HG03442 (cell line): ENCODE measurements around the gene SLC34A3.
"Not testable (repeated sequence)": the region's sequence is repeated elsewhere in the genome, so short reads cannot be mapped to it uniquely, and the experiment has no call there.

ENCODE experiments used
- ATAC-seq: cut with Tn5 transposase; IDR thresholded peaks from one replicate; pipeline ENCODE4 v1.9.1; 2021; ENCODE audit warnings: mild to moderate bottlenecking, moderate library complexity; ENCODE audit not compliant: unreplicated experiment

SLC34A3 gene

DNA sequence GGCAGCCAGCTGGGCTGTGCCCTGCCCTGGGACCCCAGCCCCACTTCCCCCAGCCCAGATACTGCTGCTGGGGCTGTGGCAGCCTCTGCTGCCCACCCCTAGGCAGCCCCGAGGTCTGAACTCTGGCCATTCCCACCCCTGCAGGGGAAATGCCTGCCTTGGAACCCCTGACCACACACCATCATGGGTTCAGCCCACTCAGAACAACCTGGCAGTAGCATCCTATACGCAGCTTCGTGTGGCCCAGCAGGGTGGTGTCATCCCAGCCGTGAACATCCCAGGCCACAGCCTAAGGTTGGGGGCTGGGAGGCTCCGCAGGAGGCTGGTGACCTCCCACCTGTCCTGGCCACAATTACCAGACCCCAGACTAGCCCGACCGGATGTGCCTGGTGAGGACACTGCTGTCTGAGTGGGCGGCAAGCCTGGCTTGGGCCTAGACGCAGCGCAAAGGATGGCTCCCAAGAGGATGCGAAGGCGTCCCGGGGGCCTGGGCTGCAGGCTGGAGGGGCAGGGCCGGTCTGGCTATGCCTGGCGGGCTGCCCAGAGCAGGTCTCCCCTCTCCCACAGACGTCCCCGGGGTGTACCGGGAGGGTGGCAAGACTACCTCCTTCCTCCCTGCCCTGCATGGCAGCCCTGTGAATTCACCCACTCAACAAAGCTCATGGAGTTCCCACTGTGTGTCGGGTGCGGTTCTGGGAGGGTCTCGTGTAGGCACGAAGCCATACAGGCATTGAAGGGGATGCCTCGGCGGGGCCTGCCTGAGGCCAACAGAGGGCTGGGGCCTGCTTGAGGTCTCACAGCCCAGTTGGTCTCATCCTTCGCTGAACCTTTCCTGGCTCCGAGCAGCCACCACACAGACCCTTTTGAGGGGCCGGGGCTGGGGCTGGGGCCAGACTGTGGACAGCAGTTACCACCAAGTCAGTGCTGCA is 1.5 kb upstream of the SLC34A3 start:
- ATAC-seq: no peak

DNA sequence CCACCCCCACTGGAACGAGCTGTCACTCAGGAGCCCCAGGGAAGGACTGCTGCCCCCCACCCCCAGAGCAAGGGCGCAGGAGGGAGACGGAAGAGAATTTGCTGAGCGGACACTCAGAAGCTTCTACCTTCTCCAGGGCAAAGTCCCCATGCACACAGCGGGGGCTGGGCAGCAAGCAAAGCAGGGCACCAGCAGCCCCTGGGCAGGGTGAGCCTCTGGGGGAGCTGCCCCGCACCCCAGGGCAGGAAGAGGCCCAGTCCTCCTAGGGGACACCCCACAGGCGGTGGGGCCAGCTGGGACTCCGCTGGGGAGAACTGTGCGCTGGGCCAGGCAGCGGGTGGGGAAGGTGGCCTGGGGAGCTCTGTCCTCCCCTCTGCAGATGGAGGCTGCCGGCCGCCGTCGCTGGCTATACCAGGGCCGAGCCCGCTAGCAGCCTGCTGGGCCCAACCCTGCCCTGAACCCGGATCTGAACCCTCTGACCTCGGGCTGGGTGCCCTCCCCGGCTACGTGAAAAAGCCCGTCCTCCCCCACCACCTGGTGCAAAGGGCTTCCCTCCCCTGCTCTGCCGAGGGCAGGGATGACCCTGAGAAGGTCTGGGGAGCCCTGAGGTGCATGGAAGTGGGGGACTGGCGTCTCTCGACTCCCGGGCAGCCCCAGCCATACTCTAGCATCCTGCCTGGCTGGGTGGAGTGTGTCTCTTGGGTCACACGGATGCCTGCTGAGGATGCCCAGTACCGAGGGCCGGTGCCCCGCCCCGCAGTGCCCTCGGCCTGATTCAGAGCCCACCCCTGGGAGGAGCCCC is 597 bp upstream of the SLC34A3 start:
- ATAC-seq: no peak

DNA sequence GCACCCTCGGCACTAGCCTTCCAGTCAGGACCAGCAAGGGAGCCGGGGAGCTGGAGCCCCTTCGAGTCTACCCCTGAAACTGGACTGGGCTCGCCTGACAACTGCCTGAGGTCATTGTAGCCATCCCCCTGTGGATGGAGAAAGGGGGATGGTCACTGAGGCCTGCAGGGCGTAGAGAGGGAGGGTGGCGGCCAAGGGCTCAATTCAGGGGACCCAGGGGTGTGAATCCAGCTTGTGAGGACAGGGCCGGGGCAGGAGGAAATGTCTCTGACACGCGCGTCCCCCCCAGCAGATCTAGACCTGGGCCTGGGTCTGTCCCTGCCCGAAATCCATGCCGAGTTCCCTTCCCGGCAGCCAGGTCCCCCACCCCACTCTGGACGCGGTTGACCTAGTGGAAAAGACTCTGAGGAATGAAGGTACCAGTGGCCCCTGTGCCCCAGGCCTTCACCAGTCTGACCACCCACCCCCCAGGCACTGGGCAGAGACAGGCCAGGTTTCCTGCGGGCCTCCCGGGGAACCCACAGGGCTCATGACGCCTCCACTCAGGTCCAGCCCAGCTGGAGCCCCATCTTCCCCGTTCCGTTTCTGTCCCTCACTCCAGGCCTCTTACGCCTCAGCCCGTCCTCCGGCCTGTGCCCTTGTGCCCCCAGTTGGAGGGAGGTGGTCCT is 805 bp downstream of the SLC34A3 start:
- ATAC-seq: no peak

DNA sequence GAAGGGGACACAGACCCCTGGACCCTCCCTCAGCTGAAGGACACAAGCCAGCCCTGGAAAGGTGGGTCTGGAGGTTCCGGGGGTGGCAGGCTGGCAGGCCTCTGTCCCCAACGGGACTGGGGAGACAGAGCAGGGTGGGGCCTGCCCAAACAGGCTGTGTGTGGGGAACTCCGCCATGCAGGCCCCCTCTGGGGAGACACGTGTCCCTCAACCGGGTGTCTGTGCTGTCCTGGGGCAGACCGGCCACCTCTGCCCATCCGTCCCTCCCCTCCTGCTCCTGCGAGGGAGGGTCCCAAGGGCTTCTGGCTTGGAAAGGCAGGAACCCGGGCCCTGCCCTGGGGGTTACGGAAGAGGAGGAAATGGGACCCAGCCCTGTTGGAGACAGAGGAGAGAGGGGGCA is 1.4 kb downstream of the SLC34A3 start:
- ATAC-seq: no peak

DNA sequence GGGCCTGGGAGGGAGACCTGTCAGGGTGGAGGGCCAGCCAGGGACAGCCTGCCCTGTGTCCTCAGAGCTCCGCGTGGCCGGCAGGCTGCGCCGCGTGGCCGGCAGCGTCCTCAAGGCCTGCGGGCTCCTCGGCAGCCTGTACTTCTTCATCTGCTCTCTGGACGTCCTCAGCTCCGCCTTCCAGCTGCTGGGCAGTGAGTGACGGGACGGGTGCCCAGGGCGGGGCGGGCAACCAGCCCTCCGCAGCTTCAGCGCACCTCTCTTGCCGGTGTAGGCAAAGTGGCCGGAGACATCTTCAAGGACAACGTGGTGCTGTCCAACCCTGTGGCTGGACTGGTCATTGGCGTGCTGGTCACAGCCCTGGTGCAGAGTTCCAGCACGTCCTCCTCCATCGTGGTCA is 1.8 kb downstream of the SLC34A3 start:
- ATAC-seq: no peak

DNA sequence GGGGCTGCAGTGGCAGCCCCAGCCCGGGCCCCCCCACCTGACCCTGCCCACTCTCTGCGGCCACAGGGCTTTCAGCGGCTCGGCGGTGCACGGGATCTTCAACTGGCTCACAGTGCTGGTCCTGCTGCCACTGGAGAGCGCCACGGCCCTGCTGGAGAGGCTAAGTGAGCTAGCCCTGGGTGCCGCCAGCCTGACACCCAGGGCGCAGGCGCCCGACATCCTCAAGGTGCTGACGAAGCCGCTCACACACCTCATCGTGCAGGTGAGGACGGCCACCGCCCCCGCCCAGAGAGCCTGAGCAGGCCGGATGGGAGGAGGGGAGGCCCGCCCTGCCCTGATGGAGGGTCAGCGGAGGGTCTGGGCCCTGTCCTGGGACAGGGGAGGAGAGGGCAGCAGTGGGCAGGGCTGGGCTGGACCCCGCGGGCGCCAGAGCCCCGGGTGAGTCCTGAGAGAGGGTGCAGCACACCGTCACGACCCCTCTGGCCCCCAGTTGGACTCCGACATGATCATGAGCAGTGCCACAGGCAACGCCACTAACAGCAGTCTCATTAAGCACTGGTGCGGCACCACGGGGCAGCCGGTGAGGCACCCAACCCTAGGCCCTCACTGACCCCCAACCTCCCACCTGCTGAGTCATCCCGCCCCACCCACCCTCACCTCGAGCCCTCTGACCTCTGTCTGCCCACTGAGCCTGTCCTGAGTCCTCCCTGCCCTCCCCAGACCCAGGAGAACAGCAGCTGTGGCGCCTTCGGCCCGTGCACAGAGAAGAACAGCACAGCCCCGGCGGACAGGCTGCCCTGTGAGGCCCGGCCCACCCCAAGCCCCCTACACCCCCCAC is 2.7 kb downstream of the SLC34A3 start:
- no peak for ATAC-seq

DNA sequence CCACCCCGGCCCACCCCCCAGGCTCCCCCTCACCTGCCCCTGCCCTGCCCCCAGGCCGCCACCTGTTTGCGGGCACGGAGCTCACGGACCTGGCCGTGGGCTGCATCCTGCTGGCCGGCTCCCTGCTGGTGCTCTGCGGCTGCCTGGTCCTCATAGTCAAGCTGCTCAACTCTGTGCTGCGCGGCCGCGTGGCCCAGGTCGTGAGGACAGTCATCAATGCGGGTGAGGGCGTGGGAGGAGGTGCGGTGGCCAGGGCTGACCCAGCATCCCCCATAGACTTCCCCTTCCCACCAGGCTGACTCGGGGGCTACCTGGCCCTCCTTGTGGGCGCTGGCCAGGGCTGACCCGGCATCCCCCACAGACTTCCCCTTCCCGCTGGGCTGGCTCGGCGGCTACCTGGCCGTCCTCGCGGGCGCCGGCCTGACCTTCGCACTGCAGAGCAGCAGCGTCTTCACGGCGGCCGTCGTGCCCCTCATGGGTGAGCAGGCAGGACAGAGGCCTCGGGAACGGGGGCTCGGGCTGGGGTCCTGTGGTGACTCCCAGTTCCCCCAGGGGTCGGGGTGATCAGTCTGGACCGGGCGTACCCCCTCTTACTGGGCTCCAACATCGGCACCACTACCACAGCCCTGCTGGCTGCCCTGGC is 3.5 kb downstream of the SLC34A3 start:
- no peak for ATAC-seq

DNA sequence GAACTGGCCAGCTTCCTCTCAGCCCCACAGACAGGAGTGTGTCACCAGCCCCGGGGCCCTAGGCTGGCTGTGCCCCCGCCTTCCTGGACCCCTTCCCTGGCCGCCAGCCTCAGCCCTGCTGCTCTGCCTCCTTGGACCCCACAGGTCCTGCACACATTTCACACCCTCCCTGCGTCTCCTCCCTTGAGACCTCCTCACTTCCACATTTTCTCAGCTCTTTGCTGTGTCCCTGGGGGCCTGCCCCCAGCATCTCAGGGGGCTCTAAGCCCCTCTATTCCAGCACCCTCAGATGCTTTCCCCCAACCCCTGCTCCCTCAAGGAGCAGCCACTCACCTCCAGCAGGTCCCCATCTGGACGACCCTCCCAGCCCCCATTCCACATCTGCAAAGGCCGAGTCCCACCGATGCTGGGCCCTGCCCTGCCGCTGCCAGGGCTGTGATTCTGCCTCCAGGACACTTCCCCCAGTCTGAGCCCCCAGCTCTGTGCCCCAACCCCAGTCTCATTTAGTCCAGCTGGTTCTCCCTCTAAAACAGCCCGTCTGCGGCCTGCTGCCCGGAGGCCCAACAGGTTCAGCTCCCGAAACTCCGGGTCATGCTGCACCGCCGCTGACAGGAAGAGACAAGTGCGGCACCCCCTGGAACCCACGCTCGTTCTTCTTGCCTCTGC is 4.2 kb downstream of the SLC34A3 start:
- ATAC-seq: no peak

DNA sequence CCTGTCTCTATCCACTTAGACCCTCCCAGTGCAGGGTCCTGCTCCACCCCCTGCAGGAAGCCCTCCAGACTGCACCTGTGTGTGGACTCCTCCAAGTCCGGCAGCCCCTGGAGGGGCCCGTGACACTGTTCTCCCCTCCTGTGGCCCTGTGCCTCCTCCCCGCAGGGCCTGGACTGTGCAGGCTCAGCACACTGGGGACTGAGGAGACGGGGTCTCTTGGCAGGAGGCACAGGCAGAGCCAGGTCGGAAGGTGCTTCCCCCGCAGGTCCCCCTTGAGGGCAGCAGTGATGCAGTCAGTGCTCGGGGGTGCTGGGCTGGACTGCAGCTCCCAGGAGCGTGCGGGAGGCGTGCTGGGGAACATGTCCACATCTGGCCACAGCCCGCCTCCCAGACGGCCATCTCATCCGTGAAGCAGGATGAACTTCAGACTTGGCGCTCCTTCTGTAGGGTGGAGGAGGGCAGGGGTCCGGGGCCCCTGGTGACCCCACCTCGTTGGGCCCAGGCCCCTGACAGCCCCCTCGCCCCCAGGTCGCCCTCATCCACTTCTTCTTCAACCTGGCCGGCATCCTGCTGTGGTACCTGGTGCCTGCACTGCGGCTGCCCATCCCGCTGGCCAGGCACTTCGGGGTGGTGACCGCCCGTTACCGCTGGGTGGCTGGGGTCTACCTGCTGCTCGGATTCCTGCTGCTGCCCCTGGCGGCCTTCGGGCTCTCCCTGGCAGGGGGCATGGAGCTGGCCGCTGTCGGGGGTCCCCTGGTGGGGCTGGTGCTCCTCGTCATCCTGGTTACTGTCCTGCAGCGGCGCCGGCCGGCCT is 4.9 kb downstream of the SLC34A3 start:
- no peak for ATAC-seq

DNA sequence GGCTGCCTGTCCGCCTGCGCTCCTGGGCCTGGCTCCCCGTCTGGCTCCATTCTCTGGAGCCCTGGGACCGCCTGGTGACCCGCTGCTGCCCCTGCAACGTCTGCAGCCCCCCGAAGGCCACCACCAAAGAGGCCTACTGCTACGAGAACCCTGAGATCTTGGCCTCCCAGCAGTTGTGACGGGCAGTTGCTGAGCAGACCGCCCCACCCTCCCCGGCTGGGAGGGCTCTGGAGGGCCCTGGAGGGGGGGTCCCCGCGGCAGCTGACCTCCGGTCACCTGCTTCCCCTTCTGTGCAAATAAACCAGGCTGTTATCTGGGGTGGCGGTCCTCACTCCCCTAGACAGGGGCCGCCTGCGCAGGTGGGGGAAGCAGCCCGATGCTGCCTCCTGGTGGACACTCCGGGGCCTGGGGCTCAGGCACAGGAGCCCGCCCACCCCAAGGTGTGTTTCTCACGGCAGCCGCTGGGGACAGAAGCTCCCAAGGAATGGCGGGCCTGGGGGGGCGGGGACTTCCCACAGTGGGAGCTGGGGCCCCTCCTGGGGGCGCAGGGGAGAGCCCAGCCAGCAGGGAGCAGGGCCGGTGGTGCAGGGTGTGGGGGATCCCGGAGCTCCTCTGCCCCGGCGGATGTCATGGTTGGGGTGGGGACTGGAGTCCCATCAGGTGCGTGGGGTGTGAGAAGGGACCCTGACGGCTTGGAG is 5.7 kb downstream of the SLC34A3 start:
- no peak for ATAC-seq

DNA sequence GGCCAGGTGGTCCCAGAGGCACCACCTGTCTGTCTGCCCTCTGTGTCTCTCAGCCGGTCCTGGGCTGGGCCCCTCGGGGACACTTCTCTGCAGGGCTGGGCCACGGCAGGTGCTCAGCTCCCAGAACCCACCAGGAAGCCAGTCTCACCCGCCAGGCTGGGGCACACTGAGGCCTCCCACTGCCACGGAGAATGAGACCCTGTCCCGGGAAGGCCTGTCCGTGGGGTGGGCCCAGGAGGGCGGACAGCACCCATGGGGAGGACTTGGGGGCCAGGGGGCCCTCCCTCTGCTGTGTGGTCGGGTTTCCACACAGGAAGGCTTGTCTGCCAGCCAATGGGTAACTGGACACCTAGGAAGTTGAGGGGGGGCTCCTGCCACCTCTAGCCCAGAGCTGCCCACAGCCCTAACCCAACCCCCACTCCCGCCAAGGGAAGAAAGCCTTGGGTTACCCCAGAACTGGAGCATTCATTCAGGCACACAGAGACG is 6.3 kb downstream of the SLC34A3 start:
- no peak for ATAC-seq

DNA sequence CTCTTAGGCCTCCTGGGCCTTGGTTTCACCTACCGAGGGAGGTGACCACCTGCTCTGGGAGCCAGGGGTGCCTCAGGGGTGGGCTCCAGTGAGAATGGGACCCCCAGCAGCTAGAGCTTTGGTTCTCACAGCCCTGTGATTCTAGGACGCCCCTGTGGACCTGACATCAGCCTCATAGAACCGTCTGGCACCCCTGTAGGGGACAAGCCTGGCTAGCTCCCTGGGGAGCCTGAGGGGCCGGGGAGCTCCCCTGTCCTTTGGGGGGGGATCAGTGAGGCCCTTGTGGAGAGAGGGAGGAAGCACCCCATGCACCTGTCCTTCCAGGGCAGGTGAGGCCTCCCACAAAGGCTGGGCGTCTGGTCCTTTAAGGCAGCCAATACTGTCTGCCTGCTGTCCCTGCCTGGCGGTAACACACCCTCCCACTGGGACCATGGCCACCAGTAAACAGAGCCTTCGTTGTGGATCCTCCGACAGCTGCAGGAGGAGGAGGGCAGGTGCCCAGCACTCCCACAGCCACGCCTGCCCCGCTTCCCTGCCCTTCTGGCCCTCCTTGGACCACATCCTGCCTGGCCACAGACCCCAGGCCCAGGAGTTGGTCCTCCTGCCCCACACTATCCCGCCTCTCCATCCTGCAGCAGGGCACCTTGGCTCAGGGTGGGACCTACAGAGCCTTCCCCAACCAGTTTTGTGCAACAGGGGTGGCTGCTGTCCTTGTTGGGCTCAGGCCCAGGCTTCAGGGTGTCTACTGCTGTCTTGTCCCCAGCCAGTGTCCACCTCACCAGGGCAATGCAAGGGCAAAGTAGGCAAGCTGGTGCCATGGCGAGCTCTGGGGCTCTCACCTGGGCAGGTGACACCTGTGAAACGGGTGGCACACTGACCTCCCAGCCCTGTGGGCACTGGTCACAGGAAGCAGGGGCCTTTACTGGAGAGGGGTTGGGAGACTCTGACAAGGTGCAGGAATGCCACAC is 7.3 kb downstream of the SLC34A3 start:
- ATAC-seq: no peak

DNA sequence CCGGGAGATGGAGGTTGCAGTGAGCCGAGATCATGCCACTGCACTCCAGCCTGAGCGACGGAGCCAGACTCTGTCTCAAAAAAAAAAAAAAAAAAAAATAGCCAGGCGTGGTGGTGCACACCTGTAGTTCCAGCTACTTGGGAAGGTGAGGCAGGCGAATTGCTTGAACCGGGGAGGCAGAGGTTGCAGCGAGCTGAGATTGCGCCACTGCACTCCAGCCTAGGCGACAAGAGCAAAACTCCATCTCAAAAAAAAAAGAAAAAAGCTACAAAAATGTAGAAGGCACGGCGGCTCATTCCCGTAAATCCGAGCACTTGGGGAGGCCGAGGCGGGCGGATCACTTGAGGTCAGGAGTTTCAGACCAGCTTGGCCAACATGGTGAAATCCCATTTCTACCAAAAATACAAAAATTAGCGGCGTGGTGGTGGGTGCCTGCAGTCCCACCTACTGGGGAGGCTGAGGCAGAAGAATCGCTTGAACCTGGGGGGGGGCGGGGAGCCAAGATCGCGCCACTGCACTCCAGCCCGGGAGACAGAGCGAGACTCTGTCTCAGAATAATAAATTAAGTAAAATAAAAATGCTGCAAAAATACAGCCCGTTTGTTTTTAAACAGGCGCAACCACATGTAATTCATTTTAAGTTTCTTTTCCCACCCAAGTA is 9.0 kb downstream of the SLC34A3 start:
- ATAC-seq: not testable (repeated sequence)

DNA sequence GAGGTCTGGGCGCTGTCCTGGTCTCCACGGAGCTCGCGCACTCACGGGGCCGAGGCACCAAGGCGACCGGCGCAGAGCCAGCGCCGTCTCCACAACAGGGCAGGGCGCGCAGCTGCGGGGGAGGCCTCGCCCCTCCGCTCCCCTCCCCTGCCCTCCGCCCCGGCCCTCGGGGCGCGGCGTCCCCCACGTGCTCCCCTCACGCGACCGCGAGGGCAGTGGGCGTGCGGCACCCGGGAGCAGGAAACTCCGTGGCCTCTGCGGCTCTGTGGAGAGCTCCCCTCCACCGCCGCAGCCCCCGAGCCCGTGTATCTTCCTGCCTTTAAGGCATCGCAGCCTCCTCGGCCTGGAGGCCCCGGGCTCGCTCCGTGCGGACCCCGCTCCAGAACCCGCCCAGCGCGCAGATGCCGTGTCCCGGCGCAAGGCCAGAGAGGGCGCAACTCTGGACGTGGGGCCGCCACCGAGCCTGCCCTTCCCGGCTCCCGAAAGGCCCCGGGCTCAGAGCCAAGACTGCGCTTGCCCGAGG is 9.7 kb downstream of the SLC34A3 start:
- ATAC-seq: peak; percentile 12

DNA sequence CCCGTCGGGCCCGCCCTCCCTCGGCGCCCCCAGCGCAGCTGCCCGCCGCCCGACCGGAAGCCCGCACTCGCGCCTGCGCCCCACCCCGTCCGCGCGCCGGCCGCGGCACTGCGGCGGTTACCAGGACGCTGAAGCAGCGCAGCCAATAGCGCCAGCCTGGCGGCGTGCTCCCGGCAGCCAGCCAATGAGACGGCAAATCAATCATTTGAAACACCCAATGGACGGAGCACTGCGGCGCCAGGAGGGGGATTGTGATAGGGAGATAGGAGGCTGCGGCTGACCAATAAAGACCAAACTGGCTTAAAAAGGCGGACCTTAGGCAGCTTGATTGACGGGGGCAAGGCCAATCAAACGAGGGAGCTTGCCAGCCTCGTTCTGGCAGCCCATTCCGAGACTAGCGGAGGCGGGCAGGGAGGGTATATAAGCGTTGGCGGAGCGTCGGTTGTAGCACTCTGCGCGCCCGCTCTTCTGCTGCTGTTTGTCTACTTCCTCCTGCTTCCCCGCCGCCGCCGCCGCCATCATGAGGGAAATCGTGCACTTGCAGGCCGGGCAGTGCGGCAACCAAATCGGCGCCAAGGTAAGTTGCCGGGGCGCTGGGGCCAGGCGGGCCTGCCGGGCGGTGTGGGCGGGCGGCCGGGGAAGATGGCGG is 10.3 kb downstream of the SLC34A3 start, which contains the start of gene TUBB4B:
Gene TUBB4B, plus strand, starts transcription at position 447 of the 649 bp plus-strand sequence. Its CDS starts 74 bp downstream, at position 521.
- peak; percentile 65 for ATAC-seq
